ENCODE data around the gene OXTR.
"Not testable (repeated sequence)": the region's sequence is repeated elsewhere in the genome, so short reads cannot be mapped to it uniquely, and the experiment has no call there.

OXTR gene

DNA sequence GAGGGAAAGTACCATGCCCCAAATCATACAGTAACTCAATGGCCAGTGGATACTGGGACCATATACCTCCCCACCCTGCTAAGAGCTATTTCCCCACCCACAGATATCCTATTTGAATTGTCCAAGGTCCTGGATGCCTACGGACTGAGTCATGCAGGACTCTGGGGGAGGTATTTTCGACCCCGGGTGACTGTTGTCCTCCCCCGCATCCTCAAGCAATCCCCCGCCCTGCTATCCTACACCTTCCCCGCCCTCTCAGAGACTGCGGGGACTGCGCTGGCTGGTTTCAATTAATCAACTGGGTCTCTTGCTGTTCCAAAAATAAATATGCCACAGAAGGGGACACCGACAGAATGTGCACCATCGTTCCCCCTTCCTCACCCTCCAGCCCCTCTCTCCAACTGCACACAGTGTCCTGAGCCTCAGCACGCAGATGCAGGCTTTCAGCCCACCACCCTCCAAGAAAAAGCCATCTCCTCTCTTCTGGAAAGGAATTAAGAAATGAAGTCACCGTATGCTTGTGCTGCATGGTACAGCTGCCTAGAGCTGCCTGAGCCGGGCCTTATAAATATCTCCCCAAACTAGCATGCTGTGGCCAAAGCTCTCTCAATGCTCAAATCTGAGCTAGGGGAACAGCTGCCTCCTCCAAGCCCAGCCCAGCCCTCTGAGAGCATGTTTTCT is 27.7 kb downstream of the OXTR start:
- DNase-seq (ENCODE audit: low spot score) = no peak

DNA sequence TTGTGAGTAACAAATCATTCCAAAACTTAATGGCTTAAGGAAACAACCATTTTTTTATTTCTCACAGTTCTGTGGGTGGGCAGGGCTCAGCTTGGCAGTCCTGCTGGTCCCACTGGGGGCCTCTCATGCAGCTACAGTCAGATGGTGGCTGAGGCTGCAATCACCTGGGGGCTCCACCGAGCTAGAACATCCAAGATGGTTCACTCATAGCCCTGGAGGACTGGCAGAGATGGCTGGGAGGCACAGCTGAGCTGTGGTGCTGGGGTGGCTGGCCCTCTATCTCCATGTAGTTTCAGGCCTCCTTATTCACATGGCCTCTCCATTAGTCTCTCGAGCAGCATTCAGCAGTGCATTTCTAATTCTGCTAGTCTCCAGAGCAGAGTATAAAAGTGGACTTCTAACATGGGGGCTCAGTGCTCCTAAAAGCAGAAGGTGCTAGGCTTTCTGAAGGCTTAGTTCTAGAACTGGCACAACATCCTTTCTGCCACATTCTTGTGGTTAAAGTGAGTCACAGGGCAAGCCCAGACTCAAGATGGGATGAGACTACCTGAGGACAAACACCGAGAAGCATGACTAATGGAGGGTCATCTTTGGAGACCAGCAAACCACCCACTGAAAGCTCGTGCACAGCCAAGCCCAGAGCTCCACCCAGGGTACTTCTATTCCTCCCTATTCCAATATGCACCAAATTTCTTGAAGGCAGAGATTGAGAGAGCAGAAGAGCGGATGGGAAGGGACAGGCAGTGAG is 29.5 kb downstream of the OXTR start:
- DNase-seq (ENCODE audit: low spot score) = no peak

DNA sequence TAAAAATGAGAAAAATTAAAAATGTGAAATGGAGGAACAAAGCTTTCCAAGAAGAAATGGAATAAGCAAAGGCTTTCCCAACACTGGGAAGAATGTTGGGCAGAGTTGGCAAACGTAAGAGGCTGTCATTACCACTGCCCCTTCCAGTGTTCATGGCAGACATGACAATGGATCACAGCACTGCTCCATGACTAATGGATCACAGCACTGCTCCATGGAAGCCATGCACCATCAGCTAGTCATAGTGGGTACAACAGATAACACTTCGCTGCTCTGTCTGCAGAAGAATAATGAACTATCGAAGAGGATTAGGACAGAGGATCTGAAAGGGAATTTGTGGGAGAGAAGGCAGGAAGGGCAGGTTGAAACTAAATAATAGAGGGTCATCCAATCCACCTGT is 30.8 kb downstream of the OXTR start:
- DNase-seq (ENCODE audit: low spot score) = no peak

DNA sequence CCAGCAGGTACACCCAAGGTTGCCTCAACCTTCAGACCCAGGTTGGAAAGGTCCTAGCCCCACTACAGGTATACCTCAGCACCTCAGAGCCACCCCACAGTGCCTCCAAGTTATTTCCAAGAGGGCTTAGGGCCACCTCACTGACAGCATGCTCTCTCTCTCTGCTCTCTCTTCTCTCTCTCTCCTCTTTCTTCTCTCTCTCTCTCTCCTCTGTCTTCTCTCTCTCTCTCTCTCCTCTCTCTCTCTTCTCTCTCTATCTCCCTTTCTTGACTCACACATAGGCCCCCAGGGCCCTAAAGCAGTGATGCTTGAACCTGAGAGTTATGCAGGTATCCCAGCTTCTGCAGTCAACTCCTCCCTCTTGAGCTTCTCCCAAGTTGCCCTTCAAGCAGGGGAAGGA is 31.6 kb downstream of the OXTR start:
- DNase-seq (ENCODE audit: low spot score) = no peak

DNA sequence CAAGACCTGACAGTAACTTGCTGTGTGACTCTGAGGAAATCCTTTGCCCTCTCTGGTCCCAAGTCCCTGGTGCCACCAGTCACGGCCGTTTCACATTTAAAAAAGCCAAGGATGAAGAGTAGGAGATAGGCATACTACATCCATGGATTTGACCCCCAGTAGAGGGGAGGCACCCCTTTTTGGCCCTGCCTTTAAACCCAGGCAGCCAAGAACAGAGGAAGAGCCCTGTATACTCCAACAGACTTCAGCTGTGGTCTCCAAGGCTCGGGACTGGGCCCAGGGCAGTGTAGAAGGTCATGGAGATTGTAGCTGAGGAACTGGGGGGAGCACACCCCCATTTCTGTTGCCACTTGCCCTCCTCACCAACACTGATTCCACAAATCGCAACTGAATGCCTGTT is 32.1 kb downstream of the OXTR start:
- DNase-seq (ENCODE audit: low spot score) = no peak

DNA sequence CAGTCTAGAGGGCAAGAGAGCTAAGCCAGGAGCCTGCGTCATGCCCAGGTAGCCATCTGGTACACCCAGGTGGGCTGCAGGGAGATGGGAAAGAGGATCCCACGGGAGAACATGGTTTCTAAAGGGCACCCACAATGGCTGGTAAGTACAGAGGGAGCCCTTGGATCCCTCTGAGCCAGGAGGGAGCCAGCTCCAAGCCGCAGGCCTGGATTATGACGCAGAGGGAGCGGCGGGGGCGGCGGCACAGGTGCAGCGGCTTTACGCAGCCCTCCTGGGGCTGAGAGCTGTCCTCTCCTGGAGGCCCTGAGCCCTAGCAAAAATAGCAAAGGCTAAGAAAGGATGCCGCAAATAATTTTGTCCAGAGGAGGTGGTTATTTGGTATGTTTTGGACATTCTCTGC is 33.0 kb downstream of the OXTR start:
- no peak for DNase-seq (ENCODE audit: low spot score)

DNA sequence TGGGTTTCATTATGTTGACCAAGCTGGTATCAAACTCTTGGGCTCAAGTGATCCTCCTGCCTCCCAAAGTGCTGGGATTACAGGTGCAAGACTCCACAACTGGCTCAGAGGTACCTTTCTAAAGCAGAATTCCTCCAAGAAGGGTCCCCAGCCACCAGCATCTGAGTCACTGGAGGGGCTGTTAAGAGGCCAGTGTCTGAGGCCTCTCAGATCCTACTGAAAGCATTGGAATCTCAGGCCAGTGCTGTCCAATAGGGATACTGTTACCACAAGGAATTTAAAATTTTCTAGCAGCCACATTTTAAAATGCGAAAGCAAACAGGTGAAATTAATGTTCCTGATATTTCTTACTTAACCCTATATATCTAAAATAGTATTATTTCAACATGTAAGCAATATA is 34.5 kb downstream of the OXTR start:
- no peak for DNase-seq (ENCODE audit: low spot score)

DNA sequence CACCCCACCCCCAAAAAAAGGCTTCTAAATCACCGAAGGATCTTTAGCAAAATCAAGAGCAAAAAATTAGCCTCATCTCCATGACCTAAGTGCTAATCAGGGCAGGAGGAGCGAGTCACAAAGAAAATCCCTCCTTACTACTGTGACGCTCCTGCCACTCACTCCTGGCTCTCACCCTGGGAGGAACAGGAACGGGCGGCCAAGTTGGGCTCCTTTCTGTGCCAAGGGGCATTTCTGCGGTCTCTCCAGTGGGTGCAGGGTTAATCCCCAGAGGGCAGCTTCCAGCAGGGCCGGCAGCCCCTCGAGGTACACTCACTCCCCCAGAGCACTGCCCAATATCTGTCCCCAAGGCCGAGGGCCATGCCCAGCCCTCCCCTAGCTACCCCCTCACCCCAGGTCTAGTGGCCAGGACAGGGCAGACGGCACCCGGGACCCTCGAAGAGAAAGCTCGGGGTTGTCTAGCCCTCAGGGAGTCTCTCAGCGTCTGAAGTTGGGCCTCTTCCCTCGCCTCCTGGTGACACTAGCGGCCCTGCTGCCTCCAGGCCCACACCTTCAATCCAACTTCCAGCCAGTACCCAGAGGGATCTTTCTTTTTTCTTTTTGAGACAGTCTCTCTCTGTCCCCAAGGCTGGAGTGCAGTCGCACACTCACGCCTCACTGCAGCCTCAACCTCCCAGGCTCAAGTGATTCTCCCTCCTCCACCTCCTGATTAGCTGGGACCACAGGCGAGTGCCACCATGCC is 35.1 kb downstream of the OXTR start:
- DNase-seq (ENCODE audit: low spot score) = no peak

DNA sequence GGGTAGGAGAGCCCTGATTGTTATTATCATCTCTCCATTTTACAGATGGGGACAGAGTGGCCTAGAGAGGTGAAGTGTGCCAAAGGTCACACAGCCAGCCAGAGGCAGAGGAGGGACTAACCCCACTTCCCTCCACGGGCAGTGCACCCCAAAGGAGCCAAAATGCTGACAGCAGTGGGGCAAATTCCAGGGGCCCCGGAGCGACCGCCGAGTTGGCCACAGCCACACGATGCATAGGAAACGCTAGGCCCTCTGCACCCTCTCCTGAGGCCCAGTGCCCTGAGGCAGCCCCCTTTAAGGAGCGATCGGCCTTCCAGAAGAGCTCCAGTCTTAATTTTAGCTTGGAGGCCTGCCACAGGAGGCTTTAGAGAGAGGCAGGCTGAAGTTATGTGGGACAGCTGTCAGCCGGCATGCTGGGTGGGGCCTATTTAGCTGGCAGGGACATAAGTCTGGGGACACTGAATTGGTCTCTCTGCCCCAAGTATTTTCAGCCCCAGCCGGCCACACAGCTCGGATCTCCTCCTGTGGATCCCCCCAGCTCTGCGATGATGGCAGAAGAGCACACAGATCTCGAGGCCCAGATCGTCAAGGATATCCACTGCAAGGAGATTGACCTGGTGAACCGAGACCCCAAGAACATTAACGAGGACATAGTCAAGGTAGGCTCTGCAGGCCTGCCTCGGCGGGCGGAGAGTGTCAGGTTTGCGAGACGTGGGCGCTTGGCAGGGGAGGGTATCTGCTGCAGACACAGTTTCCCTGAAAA is 35.9 kb downstream of the OXTR start, which contains the start of gene CAV3:
Gene CAV3 (plus strand): TSS at position 471 of the 763 bp plus-strand sequence. CDS start 75 bp downstream, at position 546.
- no peak for DNase-seq (ENCODE audit: low spot score)

DNA sequence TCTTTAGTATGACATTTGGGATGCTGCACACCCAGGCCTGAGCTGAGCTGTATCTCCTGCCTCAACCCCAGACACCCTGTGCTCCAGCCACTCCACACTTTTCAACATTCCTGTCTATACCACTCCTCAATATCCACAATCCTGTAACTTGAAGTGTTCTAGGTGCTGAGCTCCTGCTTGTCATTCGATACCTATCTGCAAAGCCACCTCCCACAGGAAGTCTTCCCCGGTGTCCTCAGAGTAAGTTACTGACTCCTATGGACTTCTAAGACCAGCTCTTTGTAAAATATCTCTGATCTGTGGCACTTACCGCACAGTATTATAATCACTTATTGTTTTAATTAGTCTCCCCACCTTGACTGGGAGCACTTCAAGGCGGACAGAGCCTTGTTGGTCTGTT is 37.0 kb downstream of the OXTR start:
- no peak for DNase-seq (ENCODE audit: low spot score)

DNA sequence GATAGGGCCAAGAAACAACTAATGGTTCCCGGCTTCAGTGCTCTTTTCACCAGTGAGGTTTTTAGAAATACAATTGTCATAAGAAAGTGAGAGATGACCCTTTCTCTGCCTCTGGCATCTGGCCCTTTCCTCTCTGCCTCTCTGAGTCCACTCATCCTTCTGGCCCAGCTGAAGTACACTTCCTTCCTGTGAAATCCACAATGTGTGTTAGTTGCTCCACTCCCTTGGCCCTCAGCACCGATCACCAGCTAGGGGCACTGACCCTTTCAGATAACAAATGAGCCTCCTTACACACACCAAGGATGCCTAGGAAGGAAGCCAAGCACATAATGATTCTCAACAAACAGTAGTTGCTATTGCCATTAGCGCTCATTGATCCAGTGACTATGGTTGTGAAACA is 38.8 kb downstream of the OXTR start:
- no peak for DNase-seq (ENCODE audit: low spot score)

DNA sequence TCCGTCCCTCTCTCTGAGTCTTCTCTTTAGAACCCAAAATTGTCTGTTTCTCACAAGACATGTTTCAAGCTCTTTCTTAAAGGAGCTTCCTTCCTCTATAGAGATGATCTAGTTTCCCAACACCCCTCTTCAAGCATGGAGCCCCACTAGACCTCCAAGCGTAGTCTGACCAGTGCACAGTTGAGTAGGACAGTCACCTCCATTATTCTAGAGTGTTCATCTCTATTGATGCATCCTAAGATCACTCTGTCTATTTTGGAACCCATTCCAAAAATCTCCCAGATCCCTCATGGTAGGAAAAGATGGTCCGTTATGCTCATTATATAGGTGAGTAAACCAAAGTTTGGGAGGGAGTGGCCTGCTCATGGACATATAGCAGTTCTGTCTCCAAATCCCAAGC is 39.9 kb downstream of the OXTR start:
- DNase-seq (ENCODE audit: low spot score) = no peak

DNA sequence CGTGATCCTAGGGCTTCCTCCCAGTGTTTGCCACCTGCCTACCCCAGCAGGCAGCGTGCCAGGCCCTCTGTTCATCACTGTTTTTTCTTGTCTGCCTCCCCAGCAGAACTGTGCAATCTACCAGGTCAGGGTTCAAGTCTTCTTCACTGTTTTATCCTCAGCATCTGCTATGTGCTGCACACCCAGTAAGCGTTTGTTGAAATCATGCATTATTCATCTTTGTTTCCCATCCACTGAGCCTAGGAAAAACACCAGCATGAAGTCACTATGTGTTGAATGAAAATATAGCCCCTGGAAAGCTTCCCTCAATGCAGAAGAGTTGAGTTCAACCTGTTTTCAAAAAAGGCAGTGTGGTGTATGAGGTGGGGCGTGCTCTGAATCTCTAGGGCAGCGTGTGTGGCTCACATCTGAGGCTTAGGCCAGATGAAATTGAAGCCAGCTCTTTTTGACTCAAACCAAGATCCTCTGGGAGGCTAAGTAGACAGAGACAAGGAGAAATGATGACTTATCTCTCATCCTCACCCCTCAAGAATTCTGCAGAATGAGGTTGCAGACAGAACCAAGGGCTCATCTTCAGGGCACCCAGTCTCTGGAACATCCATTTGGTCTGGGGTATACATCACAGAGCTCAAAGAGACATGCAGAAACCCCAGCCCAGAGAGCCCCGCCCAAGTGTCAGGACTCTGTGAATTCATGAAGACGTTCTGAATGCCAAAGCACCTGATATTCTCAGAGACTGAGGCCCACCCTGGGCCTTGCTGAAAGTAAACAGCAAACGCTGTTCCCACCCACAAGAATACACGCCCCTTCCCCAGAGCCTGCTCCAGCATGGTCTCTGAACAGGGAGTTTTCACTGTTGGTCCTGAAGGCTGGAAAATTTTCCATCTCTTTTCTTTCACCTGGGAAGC is 41.6 kb downstream of the OXTR start:
- DNase-seq (ENCODE audit: low spot score) = no peak

DNA sequence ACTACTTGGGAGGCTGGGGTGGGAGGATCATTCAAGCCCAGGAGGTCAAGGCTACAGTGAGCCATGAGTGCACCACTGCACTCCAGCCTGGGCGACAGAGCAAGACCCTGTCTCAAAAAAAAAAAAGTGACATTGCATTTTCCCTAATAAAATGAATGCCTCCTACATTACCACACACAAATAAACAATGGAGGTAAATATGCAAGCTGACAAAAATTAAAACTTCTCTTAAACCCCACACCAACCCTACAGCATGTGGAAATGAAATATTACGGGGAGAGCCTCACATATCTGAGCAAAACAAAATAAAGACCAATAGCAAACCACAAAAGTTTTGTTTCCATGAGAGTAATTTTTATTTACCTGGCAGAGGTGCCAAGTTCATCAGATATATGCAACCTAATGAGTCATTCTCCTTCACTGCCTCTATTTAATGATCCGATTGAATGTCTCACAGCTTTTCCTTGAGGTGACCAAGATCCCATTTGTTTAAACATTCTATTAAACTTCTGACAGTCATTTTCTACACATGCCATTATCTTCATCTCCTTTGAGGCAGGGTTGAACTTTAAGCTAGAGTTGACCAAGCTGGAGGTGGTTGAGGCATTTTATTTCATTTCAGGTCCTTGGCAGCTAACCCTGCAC is 45.2 kb downstream of the OXTR start:
- no peak for DNase-seq (ENCODE audit: low spot score)

DNA sequence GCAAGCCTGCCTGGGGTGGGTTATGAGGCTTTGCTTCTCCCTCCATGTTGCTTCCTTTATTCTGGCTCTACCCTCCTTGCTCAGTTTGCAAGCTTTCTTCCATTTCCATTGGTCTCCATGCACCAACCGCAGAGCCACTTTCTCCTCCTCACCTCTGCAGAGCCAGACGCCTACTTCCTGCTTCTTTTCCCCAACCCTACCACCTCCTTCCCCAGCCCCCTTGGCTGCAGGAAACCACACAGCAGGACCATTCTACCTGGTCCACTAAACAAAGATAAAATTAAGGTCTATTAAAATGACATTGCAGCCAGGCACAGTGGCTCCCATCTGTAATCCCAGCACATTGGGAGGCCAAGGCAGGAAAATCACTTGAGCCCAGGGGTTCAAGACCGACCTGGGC is 45.8 kb downstream of the OXTR start:
- no peak for DNase-seq (ENCODE audit: low spot score)

DNA sequence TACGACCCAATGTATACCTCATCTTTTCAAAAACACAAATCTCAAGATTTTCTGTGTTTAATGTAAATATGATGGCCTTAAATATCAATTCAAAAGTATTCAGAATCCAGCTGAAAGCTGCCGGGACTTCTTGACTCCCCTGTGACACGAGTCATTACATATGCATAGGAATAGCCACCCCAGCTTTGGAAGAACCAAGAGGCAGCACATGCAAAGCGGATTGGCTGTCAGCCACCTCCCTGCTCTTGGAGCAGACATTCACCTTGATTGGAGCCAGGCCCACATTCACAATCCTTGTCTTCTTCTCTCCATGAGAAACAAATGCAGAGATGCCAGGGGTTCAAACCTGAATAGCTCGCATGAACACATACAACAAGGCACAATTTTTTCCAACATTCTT is 46.6 kb downstream of the OXTR start:
- no peak for DNase-seq (ENCODE audit: low spot score)

DNA sequence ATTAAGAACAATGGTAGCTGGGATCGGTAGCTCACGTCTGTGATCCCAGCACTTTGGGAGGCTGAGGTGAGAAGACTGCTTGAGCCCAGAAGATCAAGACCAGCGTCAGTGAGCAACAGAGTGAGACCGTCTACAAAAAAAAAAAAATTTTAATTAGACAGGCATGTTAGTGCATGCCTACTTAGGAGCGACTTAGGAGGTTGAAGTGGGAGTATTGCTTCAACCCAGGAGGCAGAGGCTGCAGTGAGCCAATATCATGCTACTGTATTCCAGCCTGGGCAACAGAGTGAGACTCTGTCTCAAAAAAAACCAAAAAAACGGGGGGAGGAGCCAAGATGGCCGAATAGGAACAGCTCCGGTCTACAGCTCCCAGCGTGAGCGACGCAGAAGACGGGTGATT is 53.7 kb downstream of the OXTR start:
- not testable (repeated sequence) for DNase-seq (ENCODE audit: low spot score)

DNA sequence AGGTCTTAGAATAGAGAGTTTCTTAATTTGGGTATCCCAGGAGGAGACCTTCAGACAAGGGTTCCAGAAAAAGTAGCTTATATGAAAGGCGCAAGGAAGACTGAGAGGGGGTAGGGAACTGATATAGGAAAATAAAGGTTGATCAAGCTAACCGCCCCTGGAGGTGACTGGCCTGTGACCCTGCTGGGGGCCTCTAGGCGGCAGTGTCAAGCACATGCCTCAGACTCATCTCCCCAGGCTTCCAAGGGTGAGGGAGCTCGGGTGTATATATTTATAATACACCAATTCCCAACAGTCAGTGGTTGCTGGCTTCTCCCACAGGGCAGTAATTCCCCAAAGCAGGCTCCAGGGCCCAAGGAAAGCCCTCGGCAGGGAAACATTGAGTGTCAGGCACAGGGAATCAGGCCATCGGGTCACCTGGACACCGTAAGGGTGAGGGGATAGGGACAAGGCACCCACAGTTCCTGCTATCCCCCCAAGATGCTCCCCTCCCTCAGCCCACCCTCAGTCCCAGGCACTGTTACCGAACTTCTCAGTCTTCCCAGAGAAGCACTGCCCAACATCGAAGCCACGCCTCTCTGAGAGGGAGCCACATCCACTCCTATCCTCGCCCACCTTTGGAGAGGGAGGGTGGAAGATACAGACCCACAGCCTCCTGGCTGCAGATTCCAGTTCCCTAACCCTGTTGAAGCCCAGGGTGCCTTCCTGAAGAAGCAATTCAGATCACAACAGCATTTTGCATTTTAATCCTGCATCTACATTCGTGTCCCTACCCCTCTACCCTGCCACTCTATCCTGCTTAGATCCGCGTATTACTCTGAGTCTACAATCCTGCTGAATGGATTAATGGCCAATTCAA is 55.3 kb downstream of the OXTR start:
- DNase-seq (ENCODE audit: low spot score) = no peak

DNA sequence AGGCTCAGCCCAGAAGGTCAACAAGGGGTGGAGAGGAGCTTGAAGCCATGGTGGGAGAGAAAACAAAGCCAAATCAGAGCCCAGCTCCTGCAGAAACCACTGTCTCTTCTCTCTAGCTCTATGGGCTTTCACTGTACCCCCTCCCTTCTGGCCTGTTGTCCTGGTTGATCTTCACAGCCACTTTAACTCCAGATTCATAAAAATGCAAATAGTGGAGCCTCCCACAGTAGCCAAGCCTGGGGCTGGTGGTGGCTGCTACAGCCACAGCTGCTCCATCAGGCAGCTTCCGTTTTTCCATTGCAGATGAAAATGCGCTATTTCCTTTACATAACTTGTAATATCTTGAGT is 56.5 kb downstream of the OXTR start:
- DNase-seq (ENCODE audit: low spot score) = no peak
